OCI-LY1 (cell line): ENCODE results near the gene RAB30.

Experiments used
- H2AFZ ChIP-seq: fragments of 200-600 bp; sonication (generic), shearing (Covaris generic); 2 replicates; pipeline ENCODE4 v1.6.0; 2014; ENCODE audit warnings: antibody characterized with exemption, mild to moderate bottlenecking, low read length
- H3F3A ChIP-seq: fragments of 200-600 bp; sonication (generic), shearing (Covaris generic); 2 replicates; pipeline ENCODE4 v1.6.0; 2014; ENCODE audit warnings: mild to moderate bottlenecking, antibody characterized with exemption, low read length, moderate library complexity; ENCODE audit not compliant: insufficient read depth
- H3K27ac ChIP-seq: fragments of 200-600 bp; sonication (generic); 2 replicates; pipeline ENCODE4 v1.5.1; 2014; ENCODE audit warnings: low read length, mixed run types, mild to moderate bottlenecking, low read depth; ENCODE audit not compliant: poor library complexity, severe bottlenecking
- H3K27me3 ChIP-seq: fragments of 200-600 bp; sonication (generic); 2 replicates; pipeline ENCODE4 v1.6.0; 2014; ENCODE audit warnings: antibody characterized with exemption, mild to moderate bottlenecking, low read length, moderate library complexity; ENCODE audit not compliant: insufficient read depth
- H3K36me3 ChIP-seq: fragments of 200-600 bp; sonication (generic); 2 replicates; pipeline ENCODE4 v1.6.1; 2014; ENCODE audit warnings: mild to moderate bottlenecking, antibody characterized with exemption, low read length, moderate library complexity, mixed read lengths; ENCODE audit not compliant: insufficient read depth
- H3K4me1 ChIP-seq: fragments of 200-600 bp; sonication (generic); 2 replicates; pipeline ENCODE4 v1.5.1; 2014; ENCODE audit warnings: mild to moderate bottlenecking, low read length, moderate library complexity; ENCODE audit not compliant: insufficient read depth, severe bottlenecking
- H3K4me2 ChIP-seq: fragments of 200-600 bp; sonication (generic), shearing (Covaris generic); 2 replicates; pipeline ENCODE4 v1.6.1; 2014; ENCODE audit warnings: low read length
- H3K4me3 ChIP-seq: fragments of 200-600 bp; sonication (generic); 2 replicates; pipeline ENCODE4 v1.5.1; 2014; ENCODE audit warnings: low read length, low read depth, mild to moderate bottlenecking, mixed read lengths; ENCODE audit not compliant: poor library complexity, severe bottlenecking
- H3K79me2 ChIP-seq: fragments of 200-600 bp; shearing (Covaris generic); 2 replicates; pipeline ENCODE4 v1.6.1; 2016; ENCODE audit warnings: mixed run types, low read length, mixed read lengths; ENCODE audit not compliant: insufficient read depth
- H3K9ac ChIP-seq: fragments of 200-600 bp; sonication (generic), shearing (Covaris generic); 2 replicates; pipeline ENCODE4 v1.6.1; 2014; ENCODE audit warnings: mild to moderate bottlenecking, low read length, mixed read lengths
- H3K9me2 ChIP-seq: fragments of 200-600 bp; sonication (generic), shearing (Covaris generic); 2 replicates; pipeline ENCODE4 v1.6.1; 2014; ENCODE audit warnings: low read depth, mild to moderate bottlenecking, low read length, mixed read lengths
- H3K9me3 ChIP-seq: fragments of 200-600 bp; shearing (Covaris generic); 2 replicates; pipeline ENCODE4 v1.6.1; 2014; ENCODE audit warnings: low read length, mixed read lengths
- H4K20me1 ChIP-seq: fragments of 200-600 bp; sonication (generic), shearing (Covaris generic); 2 replicates; pipeline ENCODE4 v1.6.0; 2016; ENCODE audit warnings: mild to moderate bottlenecking, low read length; ENCODE audit not compliant: insufficient read depth
- EZH2 ChIP-seq: fragments of 200-600 bp; sonication (generic), shearing (Covaris generic); IDR thresholded peaks from 2 replicates; pipeline ENCODE4 v1.8.0; 2017; ENCODE audit warnings: borderline replicate concordance, mixed run types, mild to moderate bottlenecking, antibody characterized with exemption, low read length, moderate library complexity, mixed read lengths
- TF ChIP-seq, protein P1 (sequence below): fragments of 200-600 bp; sonication (generic), shearing (Covaris generic); IDR thresholded peaks from 2 replicates; pipeline ENCODE4 v1.5.1; 2017; ENCODE audit warnings: mild to moderate bottlenecking, antibody characterized with exemption, low read length, moderate library complexity, mixed read lengths

The RAB30 gene

GRCh38 chr11:83057721-83058120 is 14.0 kb downstream of the RAB30 start:
- peaks cover 92% of the 10 kb centered on the region for H3K4me1 ChIP-seq
- no peak overlapping the region for H3K4me2 ChIP-seq
- peaks cover 55% of the 10 kb centered on the region for H3K36me3 ChIP-seq
- no peaks in the 10 kb centered on the region for H3K27me3 ChIP-seq
- peaks cover 16% of the 10 kb centered on the region; the same call in 1 of the 2 replicates for H3K9me3 ChIP-seq
- no peaks in the 10 kb centered on the region for H3K9me2 ChIP-seq
- no peak overlapping the region for H3K4me3 ChIP-seq
- H2AFZ ChIP-seq = no peak overlapping the region
- no peak for TF ChIP-seq EZH2
- H3K9ac ChIP-seq = no peak overlapping the region
- H3K79me2 ChIP-seq = peaks cover 85% of the 10 kb centered on the region
- peaks cover 9% of the 10 kb centered on the region for H3F3A ChIP-seq
- no peaks in the 10 kb centered on the region for H4K20me1 ChIP-seq
- peak overlapping the region; percentile 92 for H3K27ac ChIP-seq

DNA sequence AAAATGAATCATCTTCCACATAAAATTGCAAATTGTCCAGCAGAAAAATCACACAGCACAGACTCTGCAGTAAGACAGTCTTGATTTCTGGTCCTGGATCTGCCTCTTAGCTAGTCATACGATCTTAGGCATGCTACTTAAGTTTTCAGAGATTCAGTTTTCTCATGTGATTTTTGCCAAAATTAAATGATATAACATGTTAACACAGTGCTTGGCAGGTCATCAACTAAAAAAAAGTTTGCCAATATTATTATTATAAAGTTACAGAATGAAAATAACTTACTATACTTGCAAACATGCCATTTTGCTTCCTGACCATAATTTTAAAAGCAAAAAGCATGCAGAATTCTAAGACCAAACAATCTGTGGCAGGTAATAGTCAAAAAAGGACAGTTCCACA is 15.1 kb downstream of the RAB30 start:
- H3K79me2 ChIP-seq = peaks cover 92% of the 10 kb centered on the region
- peak overlapping the region; percentile 92 for H3K27ac ChIP-seq
- H3K9me3 ChIP-seq = peaks cover 16% of the 10 kb centered on the region; the same call in 1 of the 2 replicates
- no peak overlapping the region for H3K4me3 ChIP-seq
- no peaks in the 10 kb centered on the region for H3K27me3 ChIP-seq
- peaks cover 66% of the 10 kb centered on the region for H3K36me3 ChIP-seq
- H3K9ac ChIP-seq = no peak overlapping the region
- peaks cover 88% of the 10 kb centered on the region for H3K4me1 ChIP-seq
- no peaks in the 10 kb centered on the region for H3K9me2 ChIP-seq
- no peak overlapping the region for H2AFZ ChIP-seq
- TF ChIP-seq, protein P1, sequence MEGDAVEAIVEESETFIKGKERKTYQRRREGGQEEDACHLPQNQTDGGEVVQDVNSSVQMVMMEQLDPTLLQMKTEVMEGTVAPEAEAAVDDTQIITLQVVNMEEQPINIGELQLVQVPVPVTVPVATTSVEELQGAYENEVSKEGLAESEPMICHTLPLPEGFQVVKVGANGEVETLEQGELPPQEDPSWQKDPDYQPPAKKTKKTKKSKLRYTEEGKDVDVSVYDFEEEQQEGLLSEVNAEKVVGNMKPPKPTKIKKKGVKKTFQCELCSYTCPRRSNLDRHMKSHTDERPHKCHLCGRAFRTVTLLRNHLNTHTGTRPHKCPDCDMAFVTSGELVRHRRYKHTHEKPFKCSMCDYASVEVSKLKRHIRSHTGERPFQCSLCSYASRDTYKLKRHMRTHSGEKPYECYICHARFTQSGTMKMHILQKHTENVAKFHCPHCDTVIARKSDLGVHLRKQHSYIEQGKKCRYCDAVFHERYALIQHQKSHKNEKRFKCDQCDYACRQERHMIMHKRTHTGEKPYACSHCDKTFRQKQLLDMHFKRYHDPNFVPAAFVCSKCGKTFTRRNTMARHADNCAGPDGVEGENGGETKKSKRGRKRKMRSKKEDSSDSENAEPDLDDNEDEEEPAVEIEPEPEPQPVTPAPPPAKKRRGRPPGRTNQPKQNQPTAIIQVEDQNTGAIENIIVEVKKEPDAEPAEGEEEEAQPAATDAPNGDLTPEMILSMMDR = no peak
- no peak for TF ChIP-seq EZH2
- H3K4me2 ChIP-seq = no peak overlapping the region
- no peaks in the 10 kb centered on the region for H4K20me1 ChIP-seq
- peaks cover 3% of the 10 kb centered on the region; the same call in 1 of the 2 replicates for H3F3A ChIP-seq

DNA sequence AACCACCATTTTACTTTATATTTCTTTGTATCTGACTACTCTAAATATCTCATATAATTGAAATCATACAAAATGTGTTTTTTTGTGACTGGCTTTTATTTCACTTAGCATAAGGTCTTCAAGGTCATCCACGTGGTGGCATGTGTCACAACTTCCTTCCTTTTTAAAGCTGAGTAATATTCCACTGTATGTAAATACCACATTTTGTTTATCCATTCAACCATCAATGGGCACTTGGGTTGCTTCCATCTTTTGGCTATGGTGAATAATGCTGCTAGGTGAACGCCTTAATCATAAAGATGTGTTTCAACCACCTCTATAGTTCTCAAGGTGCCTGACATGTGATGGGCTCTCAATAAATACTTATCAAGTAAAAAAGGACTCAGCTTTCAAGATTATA is 15.5 kb downstream of the RAB30 start:
- H3K4me2 ChIP-seq = no peak overlapping the region; the same call in 1 of the 2 replicates
- no peak overlapping the region for H3K9ac ChIP-seq
- no peaks in the 10 kb centered on the region for H4K20me1 ChIP-seq
- peaks cover 14% of the 10 kb centered on the region; the same call in 1 of the 2 replicates for H3K9me3 ChIP-seq
- H2AFZ ChIP-seq = no peak overlapping the region
- no peak overlapping the region for H3K4me3 ChIP-seq
- H3F3A ChIP-seq = peaks cover 3% of the 10 kb centered on the region; the same call in 1 of the 2 replicates
- peaks cover 84% of the 10 kb centered on the region for H3K4me1 ChIP-seq
- H3K9me2 ChIP-seq = no peaks in the 10 kb centered on the region
- H3K36me3 ChIP-seq = peaks cover 68% of the 10 kb centered on the region
- peaks cover 92% of the 10 kb centered on the region for H3K79me2 ChIP-seq
- TF ChIP-seq, protein P1 = no peak
- no peak for TF ChIP-seq EZH2
- H3K27me3 ChIP-seq = no peaks in the 10 kb centered on the region
- peak overlapping the region; percentile 92 for H3K27ac ChIP-seq

GRCh38 chr11:83054904-83055380 is 16.8 kb downstream of the RAB30 start:
- Histone ChIP-seq H3K79me2 (peaks cover 92% of the 10 kb centered on the region), H3K36me3 (peaks cover 66% of the 10 kb centered on the region), H3K9me3 (peaks cover 8% of the 10 kb centered on the region; the same call in 1 of the 2 replicates), H3K4me2 (peak overlapping the region; percentile 52), H3K27ac (peak overlapping the region; percentile 92), H3K27me3 (no peaks in the 10 kb centered on the region), H2AFZ (no peak overlapping the region), H3F3A (peaks cover 3% of the 10 kb centered on the region; the same call in 1 of the 2 replicates), H3K9ac (peak overlapping the region; percentile 22; the same call in 1 of the 2 replicates), H3K4me1 (peaks cover 77% of the 10 kb centered on the region), H3K4me3 (peak overlapping the region; percentile 18), H4K20me1 (no peaks in the 10 kb centered on the region), H3K9me2 (no peaks in the 10 kb centered on the region)
- no peak for TF ChIP-seq EZH2
- TF ChIP-seq, protein P1 = no peak
